Aorta (tissue), 5 donors: Measurements from ENCODE around the gene POLD2. TPM values are rescaled to one million over a fixed set of nuclear protein-coding genes. Genes with fewer than 3 reads are reported as not detected.
A peak's percentile ranks its signal among the peaks of the same experiment; 100 is the strongest.

Experiments used
- ATAC-seq: fragments of 200-7000 bp; cut with Tn5 transposase; one replicate; pipeline ENCODE4 v1.9.1; 2022; ENCODE audit warnings: moderate library complexity; ENCODE audit not compliant: low FRiP score
- DNase-seq, 2 donors: peaks; one replicate each; pipeline ENCODE4 v3.0.0-alpha.2; 2020
- H3K27ac ChIP-seq, 2 donors: one replicate each; pipeline ENCODE4 v1.5.1; 2013; ENCODE audit warnings: low read length in 2 of 2, mild to moderate bottlenecking in 2 of 2, moderate library complexity in 2 of 2, control low read depth in 1 of 2, inconsistent platforms in 1 of 2, low read depth in 1 of 2
- H3K27me3 ChIP-seq, 2 donors: one replicate each; pipeline ENCODE4 v1.6.1; 2013; ENCODE audit warnings: control low read depth in 1 of 2, low read length in 1 of 2, mild to moderate bottlenecking in 1 of 2, moderate library complexity in 1 of 2; ENCODE audit not compliant: insufficient read depth in 2 of 2, control insufficient read depth in 1 of 2
- H3K36me3 ChIP-seq, 2 donors: one replicate each; pipeline ENCODE4 v1.6.1; 2013; ENCODE audit warnings: control low read depth in 1 of 2, low read length in 1 of 2, mild to moderate bottlenecking in 1 of 2; ENCODE audit not compliant: insufficient read depth in 2 of 2, control insufficient read depth in 1 of 2
- H3K4me1 ChIP-seq, 2 donors: one replicate each; pipeline ENCODE4 v1.6.1; 2013; ENCODE audit warnings: low read length in 2 of 2, control low read depth in 1 of 2, mild to moderate bottlenecking in 1 of 2, moderate library complexity in 1 of 2; ENCODE audit not compliant: insufficient read depth in 2 of 2, control insufficient read depth in 1 of 2
- H3K4me3 ChIP-seq, 2 donors: one replicate each; pipeline ENCODE4 v1.5.1; 2013; ENCODE audit warnings: low read length in 2 of 2, control low read depth in 1 of 2, mild to moderate bottlenecking in 1 of 2
- H3K9me3 ChIP-seq: one replicate; pipeline ENCODE4 v1.6.1; 2013; ENCODE audit warnings: mild to moderate bottlenecking, low read length; ENCODE audit not compliant: control insufficient read depth
- WGBS, 2 donors: extraction: QIAGEN DNeasy Blood & Tissue Kit; methylation state at CpG; one replicate each; pipeline ENCODE4 v1.1.7; 2013; 5-methylcytosine and 5-hydroxymethylcytosine counted together
- intact Hi-C, 2 donors: fragments of 100-400 bp; cut with DNase I; formaldehyde crosslinking; loops; one replicate each; pipeline versions ENCODE4 v1.14.2 to v1.15.0; 2022
- polyA plus RNA-seq, 2 donors: library from polyadenylated mRNA; stranded (reverse); fragments of 200-250 nt; gene quantifications; one replicate each; pipeline ENCODE4 v1.2.3, GENCODE V29; 2013
- total RNA-seq, 2 donors: library from RNA; stranded (reverse); fragmentation: NEBNext Ultra II Directional; extraction: Animal tissue kit (Norgen Biotek cat#: 25700); gene quantifications; one replicate each; pipeline ENCODE4 v1.2.1, GENCODE V29; 2021
- donor health status: healthy with polysubstance abuse.
- donor health status: Bipolar disorder and iron deficiency.
- donor health status: DM: no; HTN: no; CAD: no.
- donor health status: DM: no; HTN: no; CAD: no.
- donor health status: DM: yes; HTN: yes; CAD: no.

The POLD2 gene
- total and polyA plus RNA-seq, 4 donors: 31.6 to 93.1 (median 51.5) TPM

GRCh38 chr7:44094883-44095592 is 28.3 kb downstream of the POLD2 start:
- Histone ChIP-seq H3K4me3 (no peak overlapping the region), H3K9me3 (no peaks in the 10 kb centered on the region), H3K27ac (no peak overlapping the region), H3K4me1 (peaks cover 0 to 3% of the 10 kb centered on the region in 2 donors), H3K27me3 (no peaks in the 10 kb centered on the region), H3K36me3 (no peaks in the 10 kb centered on the region)
- ATAC-seq: no peak
- intact Hi-C loops: no loop called here
- WGBS, 2 donors: 3 to 19% methylated on average over 2 of the region's 2 CpGs
- DNase-seq: no peak

DNA sequence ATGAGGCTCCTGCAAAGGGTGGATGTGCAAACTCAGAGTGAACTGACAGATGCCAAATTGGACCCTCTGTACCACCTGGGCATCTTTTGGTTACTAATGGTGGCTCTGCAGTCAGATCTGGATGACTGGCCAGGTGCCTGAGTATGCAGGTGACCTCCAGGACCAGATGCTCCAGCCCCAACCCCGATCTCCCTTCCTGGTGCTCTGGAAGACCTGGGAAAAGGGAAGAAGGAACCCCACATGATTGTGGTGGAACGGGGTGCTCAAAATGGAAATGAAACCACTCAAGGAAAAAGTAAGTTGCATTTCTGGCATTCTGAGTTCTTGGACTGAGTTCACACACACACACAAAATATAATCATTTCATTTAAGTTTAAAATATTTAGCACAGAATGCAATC is 29.0 kb downstream of the POLD2 start:
- no peak overlapping the region for H3K4me3 ChIP-seq
- no peak for ATAC-seq
- no peak for DNase-seq
- intact Hi-C loops: no loop called here
- peaks cover 0 to 3% of the 10 kb centered on the region in 2 donors for H3K4me1 ChIP-seq
- WGBS, 2 donors: 18 to 23% methylated on average over 2 of the region's 2 CpGs
- no peaks in the 10 kb centered on the region for H3K27me3 ChIP-seq
- peak overlapping the region in 1 of 2 donors; percentile 23 for H3K27ac ChIP-seq
- H3K36me3 ChIP-seq: no peaks in the 10 kb centered on the region
- no peaks in the 10 kb centered on the region for H3K9me3 ChIP-seq

DNA sequence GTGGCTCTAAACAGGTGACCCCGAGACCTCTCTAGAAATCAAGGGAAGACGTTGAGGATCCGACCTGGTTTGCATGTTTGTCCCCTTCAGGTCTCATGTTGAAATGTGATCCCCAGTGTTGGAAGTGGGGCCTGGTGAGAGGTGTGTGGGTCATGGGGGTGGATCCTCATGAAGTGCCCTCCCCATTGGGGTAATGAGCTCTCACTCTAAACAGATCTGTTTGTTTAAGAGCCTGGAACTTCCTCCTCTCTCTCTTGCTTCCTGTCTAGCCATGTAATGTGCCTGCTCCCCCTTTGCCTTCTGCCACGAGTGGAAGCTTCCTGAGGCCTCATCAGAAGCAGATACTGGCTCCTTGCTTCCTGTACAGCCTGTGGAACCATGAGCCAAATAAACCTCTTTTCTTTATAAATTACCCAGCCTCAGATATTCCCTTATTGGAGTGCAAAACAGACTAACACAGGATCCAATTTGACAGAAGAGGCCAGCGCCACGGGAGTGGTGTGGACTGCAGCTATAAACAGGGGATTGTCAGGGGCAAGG is 30.2 kb downstream of the POLD2 start:
- ATAC-seq (no peak), DNase-seq (no peak)
- Histone ChIP-seq H3K9me3 (no peaks in the 10 kb centered on the region), H3K36me3 (no peaks in the 10 kb centered on the region), H3K4me1 (peaks cover 0 to 3% of the 10 kb centered on the region in 2 donors), H3K27ac (no peak overlapping the region), H3K27me3 (no peaks in the 10 kb centered on the region), H3K4me3 (no peak overlapping the region)
- WGBS, 2 donors: 86 to 91% methylated on average over 6 of the region's 6 CpGs
- intact Hi-C loops: no loop called here

- Histone ChIP-seq H3K36me3 (no peaks in the 10 kb centered on the region), H3K9me3 (no peaks in the 10 kb centered on the region), H3K4me1 (peaks cover 0 to 8% of the 10 kb centered on the region in 2 donors), H3K27me3 (no peaks in the 10 kb centered on the region), H3K27ac (peak overlapping the region; percentile 87 to 97), H3K4me3 (no peak overlapping the region)
- peak; percentile 89 for ATAC-seq
- WGBS, 2 donors: 3% methylated on average over 20 of the region's 20 CpGs
- intact Hi-C loops: loop anchor here in 1 of 2 donors (1.0 kb wide), 1 partner anchor 14 kb away; no protein-coding TSS in a partner anchor
- DNase-seq: peak; percentile 94 to 95
Measured at GRCh38 chr7:44087911-44088838, 35.2 kb downstream of the POLD2 start.

DNA sequence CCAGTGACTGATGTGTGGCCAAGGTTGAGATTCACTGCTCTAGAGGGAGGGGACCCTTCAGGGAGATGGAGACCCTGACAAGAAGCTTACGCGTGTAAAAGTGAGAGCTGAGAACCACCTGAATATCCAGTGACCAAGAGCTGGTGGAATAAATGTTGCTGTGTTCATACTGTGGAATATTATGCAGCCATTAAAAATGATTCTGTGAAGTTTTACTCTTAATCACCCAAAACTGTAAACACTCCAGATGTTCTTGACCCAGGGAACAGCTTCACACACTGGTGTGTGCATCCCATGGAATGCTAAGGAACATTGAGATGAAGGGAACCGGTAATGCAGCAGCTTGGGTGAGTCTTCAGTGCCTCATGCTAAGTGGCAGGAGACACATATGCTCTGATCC is 36.7 kb downstream of the POLD2 start:
- Histone ChIP-seq H3K9me3 (no peaks in the 10 kb centered on the region), H3K36me3 (no peaks in the 10 kb centered on the region), H3K4me1 (peaks cover 0 to 8% of the 10 kb centered on the region in 2 donors), H3K27ac (peak overlapping the region; percentile 80 to 87), H3K27me3 (no peaks in the 10 kb centered on the region), H3K4me3 (no peak overlapping the region)
- DNase-seq: no peak
- WGBS, 2 donors: 95 to 97% methylated on average over 3 of the region's 3 CpGs
- ATAC-seq: no peak
- intact Hi-C loops: no loop called here

GRCh38 chr7:44085546-44085945 is 37.8 kb downstream of the POLD2 start:
- DNase-seq (peak in 1 of 2 donors; percentile 67), ATAC-seq (no peak)
- intact Hi-C loops: no loop called here
- WGBS, 2 donors: 85 to 93% methylated on average over 3 of the region's 3 CpGs
- Histone ChIP-seq H3K4me1 (peaks cover 0 to 8% of the 10 kb centered on the region in 2 donors), H3K4me3 (no peak overlapping the region), H3K36me3 (no peaks in the 10 kb centered on the region), H3K27ac (peak overlapping the region; percentile 78 to 84), H3K9me3 (no peaks in the 10 kb centered on the region), H3K27me3 (no peaks in the 10 kb centered on the region)

GRCh38 chr7:44084701-44085100 is 38.6 kb downstream of the POLD2 start:
- intact Hi-C loops: loop anchor here in 1 of 2 donors (5.0 kb wide), 1 partner anchor 38 kb away; the partner anchor contains the start of gene POLD2

DNA sequence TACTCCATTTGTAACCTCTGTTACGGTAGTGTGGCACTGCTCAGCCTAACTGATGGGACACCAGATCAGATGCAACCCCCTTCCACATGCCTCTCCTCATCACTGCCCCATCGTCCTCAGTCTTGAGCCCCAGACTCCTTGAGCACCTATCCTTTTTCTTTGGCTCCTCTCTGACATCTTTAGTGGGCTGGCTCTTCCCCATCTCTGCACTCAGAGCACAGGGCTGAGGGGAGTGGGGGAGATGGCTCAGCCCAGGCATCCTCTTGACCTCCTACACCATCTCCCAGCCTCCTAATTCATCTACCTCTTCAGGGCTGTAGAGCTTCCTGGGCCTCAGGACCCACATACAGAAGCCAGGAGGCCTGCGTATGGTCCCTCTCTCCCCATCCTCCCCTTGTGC is 39.6 kb downstream of the POLD2 start:
- H3K36me3 ChIP-seq: no peaks in the 10 kb centered on the region
- DNase-seq (no peak), ATAC-seq (no peak)
- peaks cover 0 to 8% of the 10 kb centered on the region in 2 donors for H3K4me1 ChIP-seq
- WGBS, 2 donors: 91 to 93% methylated on average over 3 of the region's 3 CpGs
- H3K4me3 ChIP-seq: no peak overlapping the region
- intact Hi-C loops: loop anchor here in 1 of 2 donors (5.0 kb wide), 1 partner anchor 39 kb away; the partner anchor contains the start of gene POLD2
- H3K9me3 ChIP-seq: no peaks in the 10 kb centered on the region
- no peaks in the 10 kb centered on the region for H3K27me3 ChIP-seq
- peak overlapping the region; percentile 14 to 77 for H3K27ac ChIP-seq

More at GRCh38 chr7:44084701-44085100, 38.6 kb downstream of the POLD2 start:
- no peak overlapping the region for H3K4me3 ChIP-seq
- no peaks in the 10 kb centered on the region for H3K27me3 ChIP-seq
- DNase-seq (no peak), ATAC-seq (no peak)
- H3K36me3 ChIP-seq: no peaks in the 10 kb centered on the region
- WGBS, 2 donors: 24 to 35% methylated on average over 4 of the region's 4 CpGs
- peaks cover 0 to 8% of the 10 kb centered on the region in 2 donors for H3K4me1 ChIP-seq
- H3K9me3 ChIP-seq: no peaks in the 10 kb centered on the region
- H3K27ac ChIP-seq: peak overlapping the region; percentile 78 to 79
